B cell (primary cell): ENCODE results near the gene IGFL2. TPM values are rescaled to one million over a fixed set of nuclear protein-coding genes. Genes with fewer than 3 reads are reported as not detected.

ENCODE experiments used
- ATAC-seq: fragments of 200-7000 bp; cut with Tn5 transposase; one replicate; pipeline ENCODE4 v1.10.0; 2021; ENCODE audit warnings: low read depth, mild to moderate bottlenecking, moderate number of reproducible peaks, moderate library complexity
- CTCF ChIA-PET: fragments of 350-600 bp; sonication (Branson Sonifier 250); formaldehyde crosslinking; loops from one replicate; lab custom pipeline; 2021; ENCODE audit warnings: antibody characterized with exemption, inconsistent platforms; lab: Charles Lee
- POLR2A ChIA-PET: fragments of 350-600 bp; sonication (Branson Sonifier 250); formaldehyde crosslinking; loops from one replicate; lab custom pipeline; 2021; ENCODE audit warnings: antibody characterized with exemption; lab: Charles Lee
- DNase-seq: peaks from one replicate; pipeline ENCODE4 v3.0.0; 2013
- H2AFZ ChIP-seq: 2 replicates; pipeline ENCODE4 v1.6.1; 2012; ENCODE audit warnings: mild to moderate bottlenecking, low read depth, low read length; ENCODE audit not compliant: insufficient read depth, poor library complexity, severe bottlenecking
- H3K27ac ChIP-seq, 2 donors: 1 replicate in 1 of 2; 2 replicates in 1 of 2; pipeline ENCODE4 v1.5.1; 2012 to 2013; ENCODE audit warnings: low read length in 2 of 2, mild to moderate bottlenecking in 2 of 2, moderate library complexity in 1 of 2
- H3K27me3 ChIP-seq, 4 experiments: fragments of 200-600 bp in 1 of 4; sonication (generic) in 1 of 4; replicated peaks in 1 of 4; 1 replicate in 2 of 4; 2 replicates in 2 of 4; pipeline versions ENCODE4 v1.6.1 to v1.7.0; 2013 to 2016; ENCODE audit warnings: low read length in 3 of 4, mild to moderate bottlenecking in 2 of 4, mixed read lengths in 1 of 4, moderate library complexity in 1 of 4; ENCODE audit not compliant: insufficient read depth in 4 of 4, control insufficient read depth in 3 of 4; ENCODE audit errors: control extremely low read depth in 1 of 4
- H3K36me3 ChIP-seq, 2 experiments: replicated peaks in 1 of 2; 1 replicate in 1 of 2; 2 replicates in 1 of 2; pipeline versions ENCODE4 v1.6.1 to v1.7.1; 2013; ENCODE audit warnings: low read length in 1 of 2; ENCODE audit not compliant: insufficient read depth in 2 of 2, control insufficient read depth in 1 of 2; ENCODE audit errors: control extremely low read depth in 1 of 2, extremely low read depth in 1 of 2
- H3K4me1 ChIP-seq, 2 donors: fragments of 200-600 bp in 1 of 2; sonication (generic) in 1 of 2; 1 replicate in 1 of 2; 2 replicates in 1 of 2; pipeline versions ENCODE4 v1.5.1 to v1.6.1; 2013 to 2017; ENCODE audit warnings: low read length in 2 of 2; ENCODE audit not compliant: control insufficient read depth in 2 of 2, insufficient read depth in 2 of 2
- H3K4me2 ChIP-seq: replicated peaks from 2 replicates; pipeline ENCODE3; 2012; ENCODE audit warnings: mild to moderate bottlenecking, low read depth, low read length; ENCODE audit not compliant: poor library complexity, severe bottlenecking
- H3K4me3 ChIP-seq, 5 experiments: fragments of 200-600 bp in 1 of 5; sonication (generic) in 1 of 5; 1 replicate in 3 of 5; 2 replicates in 2 of 5; pipeline versions ENCODE4 v1.5.1 to v1.7.0; 2011 to 2016; ENCODE audit warnings: low read length in 4 of 5, mild to moderate bottlenecking in 4 of 5, low read depth in 2 of 5, control low read depth in 1 of 5, moderate library complexity in 1 of 5; ENCODE audit not compliant: insufficient read depth in 1 of 5; ENCODE audit errors: control extremely low read depth in 1 of 5, extremely low read depth in 1 of 5
- H3K79me2 ChIP-seq: fragments of 200-600 bp; sonication (generic); one replicate; pipeline ENCODE4 v1.6.0; 2016; ENCODE audit warnings: low read length; ENCODE audit not compliant: control insufficient read depth, insufficient read depth
- H3K9ac ChIP-seq: fragments of 200-600 bp; sonication (generic); 2 replicates; pipeline ENCODE4 v1.6.1; 2017; ENCODE audit warnings: mild to moderate bottlenecking, low read length, moderate library complexity
- H3K9me3 ChIP-seq, 3 donors: one replicate each; pipeline versions ENCODE4 v1.6.1 to v1.7.1; 2013; ENCODE audit warnings: low read length in 2 of 3; ENCODE audit not compliant: control insufficient read depth in 2 of 3, insufficient read depth in 1 of 3; ENCODE audit errors: control extremely low read depth in 1 of 3
- H4K20me1 ChIP-seq: 2 replicates; pipeline ENCODE4 v1.6.0; 2012; ENCODE audit warnings: mild to moderate bottlenecking, low read length; ENCODE audit not compliant: insufficient read depth, control insufficient read depth, poor library complexity, severe bottlenecking
- H3K27ac Mint-ChIP-seq: one replicate; pipeline ENCODE4 v1.8.0; 2021; ENCODE audit warnings: mixed read lengths
- H3K27me3 Mint-ChIP-seq: one replicate; pipeline ENCODE4 v1.8.0; 2021; ENCODE audit warnings: mixed read lengths
- H3K4me1 Mint-ChIP-seq: one replicate; pipeline ENCODE4 v1.8.0; 2021; ENCODE audit warnings: mixed read lengths
- H3K4me3 Mint-ChIP-seq: one replicate; pipeline ENCODE4 v1.8.0; 2021; ENCODE audit warnings: mixed read lengths
- H3K9me3 Mint-ChIP-seq: one replicate; pipeline ENCODE4 v1.8.0; 2022; ENCODE audit warnings: mixed read lengths; ENCODE audit not compliant: insufficient read depth
- CTCF ChIP-seq: fragments of 200-600 bp; IDR thresholded peaks from one replicate; pipeline ENCODE4 v1.8.0; 2022; ENCODE audit warnings: antibody characterized with exemption, mild to moderate bottlenecking
- EZH2 ChIP-seq: IDR thresholded peaks from 2 replicates; pipeline ENCODE4 v1.6.1; 2012; ENCODE audit warnings: borderline replicate concordance, low read depth, mild to moderate bottlenecking, moderate library complexity, low read length; ENCODE audit not compliant: insufficient read depth, poor library complexity, severe bottlenecking
- WGBS: methylation state at CpG from one replicate; pipeline ENCODE4 v1.1.5; 2013; ENCODE audit warnings: missing lambda C conversion rate; ENCODE audit not compliant: insufficient coverage; 5-methylcytosine and 5-hydroxymethylcytosine counted together
- intact Hi-C: fragments of 100-400 bp; cut with micrococcal nuclease; formaldehyde crosslinking; loops from one replicate; pipeline ENCODE4 v1.10.0; 2022
- polyA plus RNA-seq: library from polyadenylated mRNA; depleted of rRNA; stranded (reverse); fragments of >200 nt; gene quantifications from 2 replicates; pipeline ENCODE4 v1.2.3, GENCODE V29; 2012
- total RNA-seq, 2 donors: library from RNA; stranded (reverse); fragments of 120-200 nt in 1 of 2; gene quantifications; 1 replicate in 1 of 2; 2 replicates in 1 of 2; pipeline versions ENCODE4 v1.2.3 to v1.2.4, GENCODE V29; 2013 to 2022

The IGFL2 gene
- total and polyA plus RNA-seq, 2 donors (not counting 1 experiment from before 2014, with no cell fraction given), result not detected

GRCh38 chr19:46210669-46211068 is 62.6 kb downstream of the IGFL2 start:
- no peaks in the 10 kb centered on the region for H4K20me1 ChIP-seq
- H2AFZ ChIP-seq, result no peak overlapping the region
- POLR2A ChIA-PET, result no interaction called here
- no peak overlapping the region for H3K27ac ChIP-seq
- Mint-ChIP-seq H3K27me3 (peaks cover 42% of the 10 kb centered on the region), H3K4me3 (no peak overlapping the region), H3K27ac (no peak overlapping the region), H3K9me3 (no peaks in the 10 kb centered on the region), H3K4me1 (no peaks in the 10 kb centered on the region)
- WGBS, result 60% methylated on average over 1 of the region's 1 CpG
- peaks cover 0 to 9% (median 1%) of the 10 kb centered on the region in 4 experiments for H3K27me3 ChIP-seq
- no peak overlapping the region for H3K4me3 ChIP-seq
- no peak for DNase-seq
- no peaks in the 10 kb centered on the region for H3K9me3 ChIP-seq
- no peak overlapping the region for H3K9ac ChIP-seq
- no peaks in the 10 kb centered on the region for H3K79me2 ChIP-seq
- TF ChIP-seq CTCF, result no peak
- no peak for TF ChIP-seq EZH2
- no peaks in the 10 kb centered on the region for H3K4me1 ChIP-seq
- CTCF ChIA-PET, result no interaction called here
- H3K36me3 ChIP-seq, result no peaks in the 10 kb centered on the region
- H3K4me2 ChIP-seq, result no peak overlapping the region
- intact Hi-C loops, result no loop called here
- ATAC-seq, result no peak

Other genes starting within 250 kb of the IGFL2 start
- gene MYPOP, start 245.6 kb upstream of the IGFL2 start, total RNA-seq, result 10.7 and 12.1 TPM in 2 replicates
- 5.1 and 5.7 TPM in 2 replicates for gene MYPOP, start 245.6 kb upstream of the IGFL2 start, polyA plus RNA-seq
- gene NANOS2, start 233.5 kb upstream of the IGFL2 start, total RNA-seq, result not detected in 2 replicates
- not detected in 2 replicates for gene NANOS2, start 233.5 kb upstream of the IGFL2 start, polyA plus RNA-seq
- 0.19 TPM in 1 of 2 replicates, not detected in the other for gene NOVA2, start 174.4 kb upstream of the IGFL2 start, total RNA-seq
- not detected in 2 replicates for gene NOVA2, start 174.4 kb upstream of the IGFL2 start, polyA plus RNA-seq
- gene CCDC61, start 152.8 kb upstream of the IGFL2 start, total RNA-seq, result 30.1 and 37.0 TPM in 2 replicates
- gene CCDC61, start 152.8 kb upstream of the IGFL2 start, polyA plus RNA-seq, result 16.1 and 20.6 TPM in 2 replicates
- not detected in 2 replicates for gene PGLYRP1, start 125.2 kb upstream of the IGFL2 start, total RNA-seq
- gene PGLYRP1, start 125.2 kb upstream of the IGFL2 start, polyA plus RNA-seq, result not detected in 2 replicates
- gene IGFL4, start 107.2 kb upstream of the IGFL2 start, total RNA-seq, result not detected in 2 replicates
- gene IGFL4, start 107.2 kb upstream of the IGFL2 start, polyA plus RNA-seq, result not detected in 2 replicates
- gene IGFL3, start 23.6 kb upstream of the IGFL2 start, total RNA-seq, result not detected in 2 replicates
- gene IGFL3, start 23.6 kb upstream of the IGFL2 start, polyA plus RNA-seq, result not detected in 2 replicates
- not detected in 2 replicates for gene IGFL1, start 81.5 kb downstream of the IGFL2 start, total RNA-seq
- 0.15 TPM in 1 of 2 replicates, not detected in the other for gene IGFL1, start 81.5 kb downstream of the IGFL2 start, polyA plus RNA-seq
- gene HIF3A, start 148.8 kb downstream of the IGFL2 start, total RNA-seq, result not detected in 2 replicates
- gene HIF3A, start 148.8 kb downstream of the IGFL2 start, polyA plus RNA-seq, result not detected in 2 replicates
- gene PPP5C, start 198.8 kb downstream of the IGFL2 start, total RNA-seq, result 51.2 and 58.6 TPM in 2 replicates
- 70.5 and 115 TPM in 2 replicates for gene PPP5C, start 198.8 kb downstream of the IGFL2 start, polyA plus RNA-seq